Measurements from ENCODE around the gene SMURF2. TPM values are rescaled to one million over a fixed set of nuclear protein-coding genes. Genes with fewer than 3 reads are reported as not detected.
"Not testable (repeated sequence)": the region's sequence is repeated elsewhere in the genome, so short reads cannot be mapped to it uniquely, and the experiment has no call there.

Gene SMURF2
- total and polyA plus RNA-seq, 2 donors from 2014 or later: 7.2 to 27.9 TPM

GRCh38 chr17:64580384-64581315 is 81.5 kb downstream of the SMURF2 start:
- Histone ChIP-seq H3K36me3 (ENCODE audit: control insufficient read depth in 2 of 3, insufficient read depth in 3 of 3, low read length in 3 of 3) (peaks cover 0 to 21% (median 4%) of the 10 kb centered on the region in 3 donors), H3K4me1 (ENCODE audit: control insufficient read depth in 2 of 3, insufficient read depth in 2 of 3, low read depth in 1 of 3, low read length in 3 of 3) (no peaks in the 10 kb centered on the region), H3K9ac (ENCODE audit: low read length in 3 of 3) (no peak overlapping the region), H3K9me3 (ENCODE audit: control insufficient read depth in 2 of 3, insufficient read depth in 1 of 3, low read length in 3 of 3) (no peaks in the 10 kb centered on the region), H3K27ac (ENCODE audit: low read depth in 2 of 2, low read length in 2 of 2) (no peak overlapping the region), H3K4me3 (ENCODE audit: low read length in 3 of 3) (no peak overlapping the region), H3K27me3 (ENCODE audit: control insufficient read depth, insufficient read depth, low read length) (no peaks in the 10 kb centered on the region)
- FAIRE-seq: no peak
- no peak for DNase-seq
- TF ChIP-seq CTCF (IDR thresholded peaks at IDR 0.05; ENCODE audit: borderline replicate concordance, extremely low read depth, insufficient read depth): no peak
- intact Hi-C loops (cut with DNase I): no loop called here

GRCh38 chr17:64579917-64580316 is 82.2 kb downstream of the SMURF2 start:
- Histone ChIP-seq H3K27me3 (ENCODE audit: control insufficient read depth, insufficient read depth, low read length) (no peaks in the 10 kb centered on the region), H3K9ac (ENCODE audit: low read length in 3 of 3) (no peak overlapping the region), H3K4me1 (ENCODE audit: control insufficient read depth in 2 of 3, insufficient read depth in 2 of 3, low read depth in 1 of 3, low read length in 3 of 3) (no peaks in the 10 kb centered on the region), H3K27ac (ENCODE audit: low read depth in 2 of 2, low read length in 2 of 2) (no peak overlapping the region), H3K9me3 (ENCODE audit: control insufficient read depth in 2 of 3, insufficient read depth in 1 of 3, low read length in 3 of 3) (no peaks in the 10 kb centered on the region), H3K4me3 (ENCODE audit: low read length in 3 of 3) (no peak overlapping the region), H3K36me3 (ENCODE audit: control insufficient read depth in 2 of 3, insufficient read depth in 3 of 3, low read length in 3 of 3) (peaks cover 0 to 21% (median 4%) of the 10 kb centered on the region in 3 donors)
- TF ChIP-seq CTCF (IDR thresholded peaks at IDR 0.05; ENCODE audit: borderline replicate concordance, extremely low read depth, insufficient read depth): no peak
- intact Hi-C loops (cut with DNase I): no loop called here
- no peak for FAIRE-seq
- DNase-seq: no peak

- H3K9me3 ChIP-seq (ENCODE audit: control insufficient read depth in 2 of 3, insufficient read depth in 1 of 3, low read length in 3 of 3); FAIRE-seq; H3K9ac ChIP-seq (ENCODE audit: low read length in 3 of 3); H3K4me1 ChIP-seq (ENCODE audit: control insufficient read depth in 2 of 3, insufficient read depth in 2 of 3, low read depth in 1 of 3, low read length in 3 of 3); H3K4me3 ChIP-seq (ENCODE audit: low read length in 3 of 3); DNase-seq; intact Hi-C loops (cut with DNase I); H3K27ac ChIP-seq (ENCODE audit: low read depth in 2 of 2, low read length in 2 of 2); H3K27me3 ChIP-seq (ENCODE audit: control insufficient read depth, insufficient read depth, low read length): not testable (repeated sequence)
- peaks cover 0 to 18% (median 4%) of the 10 kb centered on the region in 3 donors for H3K36me3 ChIP-seq (ENCODE audit: control insufficient read depth in 2 of 3, insufficient read depth in 3 of 3, low read length in 3 of 3)
These were observed 85.1 kb downstream of the SMURF2 start for GRCh38 chr17:64577025-64577424.

GRCh38 chr17:64575431-64575830 is 86.7 kb downstream of the SMURF2 start:
- Histone ChIP-seq H3K27ac (ENCODE audit: low read depth in 2 of 2, low read length in 2 of 2) (no peak overlapping the region), H3K27me3 (ENCODE audit: control insufficient read depth, insufficient read depth, low read length) (no peaks in the 10 kb centered on the region), H3K9me3 (ENCODE audit: control insufficient read depth in 2 of 3, insufficient read depth in 1 of 3, low read length in 3 of 3) (no peaks in the 10 kb centered on the region), H3K9ac (ENCODE audit: low read length in 3 of 3) (no peak overlapping the region), H3K4me1 (ENCODE audit: control insufficient read depth in 2 of 3, insufficient read depth in 2 of 3, low read depth in 1 of 3, low read length in 3 of 3) (no peaks in the 10 kb centered on the region), H3K36me3 (ENCODE audit: control insufficient read depth in 2 of 3, insufficient read depth in 3 of 3, low read length in 3 of 3) (peaks cover 4 to 18% (median 4%) of the 10 kb centered on the region in 3 donors), H3K4me3 (ENCODE audit: low read length in 3 of 3) (no peak overlapping the region)
- FAIRE-seq: no peak
- intact Hi-C loops (cut with DNase I): no loop called here
- TF ChIP-seq CTCF (IDR thresholded peaks at IDR 0.05; ENCODE audit: borderline replicate concordance, extremely low read depth, insufficient read depth): no peak
- no peak for DNase-seq
